ENCODE measurements around the gene C1S. TPM values are rescaled to one million over a fixed set of nuclear protein-coding genes. Genes with fewer than 3 reads are reported as not detected.

C1S gene
- total and polyA plus RNA-seq, 2 experiments from 2014 or later = 4.9 to 9.7 TPM

DNA sequence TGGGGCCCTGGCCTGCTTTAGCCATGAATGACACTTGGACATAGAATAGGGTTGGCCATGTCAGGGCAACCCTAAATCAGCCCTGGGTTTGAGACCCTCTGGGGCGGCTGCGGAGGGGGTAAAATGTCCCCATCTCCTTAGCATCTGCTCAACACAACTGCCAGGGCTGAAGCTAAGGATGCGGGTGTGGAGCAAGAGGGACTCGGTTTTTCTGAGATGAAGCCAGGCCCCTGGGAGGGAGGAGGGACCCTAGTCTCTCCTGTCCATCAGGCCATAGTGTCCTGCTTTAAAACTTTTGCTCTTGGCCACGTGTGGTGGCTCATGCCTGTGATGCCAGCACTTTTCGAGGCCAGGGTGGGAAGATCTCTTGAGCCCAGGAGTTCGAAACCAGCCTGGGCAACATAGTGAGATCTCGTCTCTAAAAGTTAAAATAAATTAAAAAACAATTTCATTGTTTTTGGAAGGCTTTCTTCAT lies 32.5 kb downstream of the C1S start:
- 0 out of 2 replicates have a peak, but pooled peaks cover 3% of the 10 kb centered on the region for H3K9me2 ChIP-seq (ENCODE audit: insufficient read depth)
- no peak overlapping the region for H3K4me2 ChIP-seq
- H3K9me3 Mint-ChIP-seq = no peaks in the 10 kb centered on the region
- H3K4me3 ChIP-seq = no peak overlapping the region
- H2AFZ ChIP-seq = no peak overlapping the region
- H3K4me1 ChIP-seq (ENCODE audit: insufficient read depth) = peaks cover 20% of the 10 kb centered on the region
- peaks cover 32% of the 10 kb centered on the region for H3K4me1 Mint-ChIP-seq
- H3K36me3 Mint-ChIP-seq (ENCODE audit: low read depth) = peaks cover 6% of the 10 kb centered on the region
- ATAC-seq (no peak), DNase-seq (ENCODE audit: low spot score) (no peak)
- H3K79me2 ChIP-seq (replicated peaks; ENCODE audit: insufficient read depth) = no peaks in the 10 kb centered on the region
- no peak overlapping the region for H3K27ac ChIP-seq (ENCODE audit: low read depth)
- no peaks in the 10 kb centered on the region for H3K27me3 ChIP-seq (ENCODE audit: insufficient read depth)
- TF ChIP-seq STAT1 (IDR thresholded peaks at IDR 0.05; ENCODE audit: unreplicated experiment) (no peak), EZH2 (IDR thresholded peaks at IDR 0.05; ENCODE audit: low read depth, unreplicated experiment) (no peak), ETS1 (IDR thresholded peaks at IDR 0.05) (no peak), CREB1 (CRISPR knock-in tag; IDR thresholded peaks at IDR 0.05; ENCODE audit: low read depth) (no peak), REST (IDR thresholded peaks at IDR 0.05; ENCODE audit: unreplicated experiment) (no peak), ZNF331 (CRISPR knock-in tag; IDR thresholded peaks at IDR 0.05; ENCODE audit: low read depth) (no peak), ZNF114 (CRISPR knock-in tag; IDR thresholded peaks at IDR 0.05) (no peak), NANOG (IDR thresholded peaks at IDR 0.05; ENCODE audit: borderline replicate concordance) (no peak), POLR2AphosphoS5 (IDR thresholded peaks at IDR 0.05; ENCODE audit: low read depth) (no peak), EZH2phosphoT487 (IDR thresholded peaks at IDR 0.05; ENCODE audit: unreplicated experiment) (no peak), JUNB (IDR thresholded peaks at IDR 0.05; ENCODE audit: unreplicated experiment) (no peak)
- TF ChIP-seq, protein P1, sequence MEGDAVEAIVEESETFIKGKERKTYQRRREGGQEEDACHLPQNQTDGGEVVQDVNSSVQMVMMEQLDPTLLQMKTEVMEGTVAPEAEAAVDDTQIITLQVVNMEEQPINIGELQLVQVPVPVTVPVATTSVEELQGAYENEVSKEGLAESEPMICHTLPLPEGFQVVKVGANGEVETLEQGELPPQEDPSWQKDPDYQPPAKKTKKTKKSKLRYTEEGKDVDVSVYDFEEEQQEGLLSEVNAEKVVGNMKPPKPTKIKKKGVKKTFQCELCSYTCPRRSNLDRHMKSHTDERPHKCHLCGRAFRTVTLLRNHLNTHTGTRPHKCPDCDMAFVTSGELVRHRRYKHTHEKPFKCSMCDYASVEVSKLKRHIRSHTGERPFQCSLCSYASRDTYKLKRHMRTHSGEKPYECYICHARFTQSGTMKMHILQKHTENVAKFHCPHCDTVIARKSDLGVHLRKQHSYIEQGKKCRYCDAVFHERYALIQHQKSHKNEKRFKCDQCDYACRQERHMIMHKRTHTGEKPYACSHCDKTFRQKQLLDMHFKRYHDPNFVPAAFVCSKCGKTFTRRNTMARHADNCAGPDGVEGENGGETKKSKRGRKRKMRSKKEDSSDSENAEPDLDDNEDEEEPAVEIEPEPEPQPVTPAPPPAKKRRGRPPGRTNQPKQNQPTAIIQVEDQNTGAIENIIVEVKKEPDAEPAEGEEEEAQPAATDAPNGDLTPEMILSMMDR (conservative IDR thresholded peaks at IDR 0.05; ENCODE audit: low read depth in 2 of 2) = no peak
- TF ChIP-seq, protein P2, sequence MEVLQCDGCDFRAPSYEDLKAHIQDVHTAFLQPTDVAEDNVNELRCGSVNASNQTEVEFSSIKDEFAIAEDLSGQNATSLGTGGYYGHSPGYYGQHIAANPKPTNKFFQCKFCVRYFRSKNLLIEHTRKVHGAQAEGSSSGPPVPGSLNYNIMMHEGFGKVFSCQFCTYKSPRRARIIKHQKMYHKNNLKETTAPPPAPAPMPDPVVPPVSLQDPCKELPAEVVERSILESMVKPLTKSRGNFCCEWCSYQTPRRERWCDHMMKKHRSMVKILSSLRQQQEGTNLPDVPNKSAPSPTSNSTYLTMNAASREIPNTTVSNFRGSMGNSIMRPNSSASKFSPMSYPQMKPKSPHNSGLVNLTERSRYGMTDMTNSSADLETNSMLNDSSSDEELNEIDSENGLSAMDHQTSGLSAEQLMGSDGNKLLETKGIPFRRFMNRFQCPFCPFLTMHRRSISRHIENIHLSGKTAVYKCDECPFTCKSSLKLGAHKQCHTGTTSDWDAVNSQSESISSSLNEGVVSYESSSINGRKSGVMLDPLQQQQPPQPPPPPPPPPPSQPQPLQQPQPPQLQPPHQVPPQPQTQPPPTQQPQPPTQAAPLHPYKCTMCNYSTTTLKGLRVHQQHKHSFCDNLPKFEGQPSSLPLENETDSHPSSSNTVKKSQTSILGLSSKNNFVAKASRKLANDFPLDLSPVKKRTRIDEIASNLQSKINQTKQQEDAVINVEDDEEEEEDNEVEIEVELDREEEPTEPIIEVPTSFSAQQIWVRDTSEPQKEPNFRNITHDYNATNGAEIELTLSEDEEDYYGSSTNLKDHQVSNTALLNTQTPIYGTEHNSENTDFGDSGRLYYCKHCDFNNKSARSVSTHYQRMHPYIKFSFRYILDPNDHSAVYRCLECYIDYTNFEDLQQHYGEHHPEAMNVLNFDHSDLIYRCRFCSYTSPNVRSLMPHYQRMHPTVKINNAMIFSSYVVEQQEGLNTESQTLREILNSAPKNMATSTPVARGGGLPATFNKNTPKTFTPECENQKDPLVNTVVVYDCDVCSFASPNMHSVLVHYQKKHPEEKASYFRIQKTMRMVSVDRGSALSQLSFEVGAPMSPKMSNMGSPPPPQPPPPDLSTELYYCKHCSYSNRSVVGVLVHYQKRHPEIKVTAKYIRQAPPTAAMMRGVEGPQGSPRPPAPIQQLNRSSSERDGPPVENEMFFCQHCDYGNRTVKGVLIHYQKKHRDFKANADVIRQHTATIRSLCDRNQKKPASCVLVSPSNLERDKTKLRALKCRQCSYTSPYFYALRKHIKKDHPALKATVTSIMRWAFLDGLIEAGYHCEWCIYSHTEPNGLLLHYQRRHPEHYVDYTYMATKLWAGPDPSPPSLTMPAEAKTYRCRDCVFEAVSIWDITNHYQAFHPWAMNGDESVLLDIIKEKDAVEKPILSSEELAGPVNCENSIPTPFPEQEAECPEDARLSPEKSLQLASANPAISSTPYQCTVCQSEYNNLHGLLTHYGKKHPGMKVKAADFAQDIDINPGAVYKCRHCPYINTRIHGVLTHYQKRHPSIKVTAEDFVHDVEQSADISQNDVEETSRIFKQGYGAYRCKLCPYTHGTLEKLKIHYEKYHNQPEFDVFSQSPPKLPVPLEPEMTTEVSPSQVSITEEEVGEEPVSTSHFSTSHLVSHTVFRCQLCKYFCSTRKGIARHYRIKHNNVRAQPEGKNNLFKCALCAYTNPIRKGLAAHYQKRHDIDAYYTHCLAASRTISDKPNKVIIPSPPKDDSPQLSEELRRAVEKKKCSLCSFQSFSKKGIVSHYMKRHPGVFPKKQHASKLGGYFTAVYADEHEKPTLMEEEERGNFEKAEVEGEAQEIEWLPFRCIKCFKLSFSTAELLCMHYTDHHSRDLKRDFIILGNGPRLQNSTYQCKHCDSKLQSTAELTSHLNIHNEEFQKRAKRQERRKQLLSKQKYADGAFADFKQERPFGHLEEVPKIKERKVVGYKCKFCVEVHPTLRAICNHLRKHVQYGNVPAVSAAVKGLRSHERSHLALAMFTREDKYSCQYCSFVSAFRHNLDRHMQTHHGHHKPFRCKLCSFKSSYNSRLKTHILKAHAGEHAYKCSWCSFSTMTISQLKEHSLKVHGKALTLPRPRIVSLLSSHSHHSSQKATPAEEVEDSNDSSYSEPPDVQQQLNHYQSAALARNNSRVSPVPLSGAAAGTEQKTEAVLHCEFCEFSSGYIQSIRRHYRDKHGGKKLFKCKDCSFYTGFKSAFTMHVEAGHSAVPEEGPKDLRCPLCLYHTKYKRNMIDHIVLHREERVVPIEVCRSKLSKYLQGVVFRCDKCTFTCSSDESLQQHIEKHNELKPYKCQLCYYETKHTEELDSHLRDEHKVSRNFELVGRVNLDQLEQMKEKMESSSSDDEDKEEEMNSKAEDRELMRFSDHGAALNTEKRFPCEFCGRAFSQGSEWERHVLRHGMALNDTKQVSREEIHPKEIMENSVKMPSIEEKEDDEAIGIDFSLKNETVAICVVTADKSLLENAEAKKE (CRISPR knock-in tag; IDR thresholded peaks at IDR 0.05) = no peak
- H3F3A ChIP-seq (replicated peaks; ENCODE audit: low read depth) = no peaks in the 10 kb centered on the region
- no peak overlapping the region for H3K27ac Mint-ChIP-seq
- H3K4me3 Mint-ChIP-seq = no peak overlapping the region; the same call in 2 of the 3 replicates
- no peaks in the 10 kb centered on the region for H3K36me3 ChIP-seq (ENCODE audit: insufficient read depth)
- no peaks in the 10 kb centered on the region for H4K20me1 ChIP-seq (replicated peaks; ENCODE audit: insufficient read depth)
- H3K27me3 Mint-ChIP-seq (ENCODE audit: insufficient read depth, low read depth, poor library complexity) = peaks cover 18% of the 10 kb centered on the region
